ENCODE measurements around the gene NOP14.
"Not testable (repeated sequence)": the region's sequence is repeated elsewhere in the genome, so short reads cannot be mapped to it uniquely, and the experiment has no call there.

The NOP14 gene

GRCh38 chr4:2963175-2963965 lies at the start of gene NOP14, which contains the start of gene GRK4:
Gene NOP14, minus strand, starts transcription at chr4:2963406. Its CDS starts 87 bp downstream, at chr4:2963319.
Gene GRK4, plus strand, starts transcription at chr4:2963571. Its CDS starts 500 bp downstream, at chr4:2964071.
- no peak for TF ChIP-seq GATA1 (IDR thresholded peaks at IDR 0.05; ENCODE audit: low read depth, low read length)
- TF ChIP-seq POLR2A (IDR thresholded peaks at IDR 0.05; ENCODE audit: low read length), result peak; percentile 77
- DNase-seq, result peak; percentile 99

GRCh38 chr4:3011456-3012220 lies 48.4 kb upstream of the NOP14 start:
- no peak for TF ChIP-seq GATA1 (IDR thresholded peaks at IDR 0.05; ENCODE audit: low read depth, low read length)
- TF ChIP-seq POLR2A (IDR thresholded peaks at IDR 0.05; ENCODE audit: low read length), result no peak
- DNase-seq, result no peak

- no peak for DNase-seq
- TF ChIP-seq POLR2A (IDR thresholded peaks at IDR 0.05; ENCODE audit: low read length) (no peak), GATA1 (IDR thresholded peaks at IDR 0.05; ENCODE audit: low read depth, low read length) (no peak)
Observed at GRCh38 chr4:3010998-3011397, 47.8 kb upstream of the NOP14 start.

GRCh38 chr4:3010577-3010976 lies 47.4 kb upstream of the NOP14 start:
- no peak for DNase-seq
- TF ChIP-seq POLR2A (IDR thresholded peaks at IDR 0.05; ENCODE audit: low read length) (no peak), GATA1 (IDR thresholded peaks at IDR 0.05; ENCODE audit: low read depth, low read length) (no peak)

GRCh38 chr4:3009422-3009821 lies 46.2 kb upstream of the NOP14 start:
- TF ChIP-seq POLR2A (IDR thresholded peaks at IDR 0.05; ENCODE audit: low read length) (no peak), GATA1 (IDR thresholded peaks at IDR 0.05; ENCODE audit: low read depth, low read length) (no peak)
- DNase-seq, result no peak

GRCh38 chr4:3007724-3008123 lies 44.5 kb upstream of the NOP14 start:
- no peak for TF ChIP-seq POLR2A (IDR thresholded peaks at IDR 0.05; ENCODE audit: low read length)
- no peak for TF ChIP-seq GATA1 (IDR thresholded peaks at IDR 0.05; ENCODE audit: low read depth, low read length)
- DNase-seq, result no peak

- no peak for DNase-seq
- no peak for TF ChIP-seq POLR2A (IDR thresholded peaks at IDR 0.05; ENCODE audit: low read length)
Observed at GRCh38 chr4:2996415-2996814, 33.2 kb upstream of the NOP14 start.

- DNase-seq, result no peak
- TF ChIP-seq GATA1 (IDR thresholded peaks at IDR 0.05; ENCODE audit: low read depth, low read length) (no peak), POLR2A (IDR thresholded peaks at IDR 0.05; ENCODE audit: low read length) (no peak)
Observed at GRCh38 chr4:2995546-2996265, 32.5 kb upstream of the NOP14 start.

GRCh38 chr4:2994917-2995316 lies 31.7 kb upstream of the NOP14 start:
- DNase-seq, result no peak
- TF ChIP-seq GATA1 (IDR thresholded peaks at IDR 0.05; ENCODE audit: low read depth, low read length) (no peak), POLR2A (IDR thresholded peaks at IDR 0.05; ENCODE audit: low read length) (no peak)

- no peak for TF ChIP-seq GATA1 (IDR thresholded peaks at IDR 0.05; ENCODE audit: low read depth, low read length)
- no peak for TF ChIP-seq POLR2A (IDR thresholded peaks at IDR 0.05; ENCODE audit: low read length)
- no peak for DNase-seq
Observed at GRCh38 chr4:2991243-2991642, 28.0 kb upstream of the NOP14 start.

GRCh38 chr4:2983715-2984114 lies 20.5 kb upstream of the NOP14 start:
- not testable (repeated sequence) for DNase-seq

GRCh38 chr4:2982012-2982411 lies 18.8 kb upstream of the NOP14 start:
- TF ChIP-seq GATA1 (IDR thresholded peaks at IDR 0.05; ENCODE audit: low read depth, low read length), result no peak
- no peak for TF ChIP-seq POLR2A (IDR thresholded peaks at IDR 0.05; ENCODE audit: low read length)
- DNase-seq, result no peak

- no peak for TF ChIP-seq GATA1 (IDR thresholded peaks at IDR 0.05; ENCODE audit: low read depth, low read length)
- no peak for TF ChIP-seq POLR2A (IDR thresholded peaks at IDR 0.05; ENCODE audit: low read length)
- peak; percentile 15 to 44 for DNase-seq
Observed at GRCh38 chr4:2981256-2981819, 18.1 kb upstream of the NOP14 start.

Measured in erythroblast (primary cell).